Gastroesophageal sphincter (tissue), 3 donors: Measurements from ENCODE around the gene ARHGAP12.

Source experiments
- CTCF ChIP-seq, 4 experiments: fragments of 200-600 bp in 2 of 4; fragments of 450-650 bp in 2 of 4; sonication (generic) in 1 of 4; IDR thresholded peaks; one replicate each; pipeline ENCODE4 v1.5.1; 2017 to 2019; ENCODE audit warnings: antibody characterized with exemption in 4 of 4, mild to moderate bottlenecking in 2 of 4, moderate library complexity in 2 of 4
- EP300 ChIP-seq: sonication (generic); formaldehyde crosslinking; IDR thresholded peaks from one replicate; pipeline ENCODE4 v1.6.1; 2017; ENCODE audit warnings: antibody characterized with exemption, mild to moderate bottlenecking

- TF ChIP-seq CTCF (IDR thresholded peaks at IDR 0.05) (no peak), EP300 (no peak)
Observed at GRCh38 chr10:31945392-31945791, 16.8 kb upstream of the ARHGAP12 start.
